Type B pancreatic cell (in vitro differentiated cells): ENCODE measurements around the gene ATP5ME. TPM values are rescaled to one million over a fixed set of nuclear protein-coding genes. Genes with fewer than 3 reads are reported as not detected.

Experiments used
- DNase-seq: peaks from one replicate; pipeline ENCODE4 v3.0.0; 2021; ENCODE audit warnings: mixed read lengths; ENCODE audit not compliant: unreplicated experiment; ENCODE audit errors: extremely low spot score
- H3K27ac Mint-ChIP-seq: 2 replicates; pipeline ENCODE4 v1.8.0; 2021; ENCODE audit warnings: mild to moderate bottlenecking, mixed read lengths
- H3K27me3 Mint-ChIP-seq: 2 replicates; pipeline ENCODE4 v1.8.0; 2021; ENCODE audit warnings: mixed read lengths
- H3K36me3 Mint-ChIP-seq: 2 replicates; pipeline ENCODE4 v1.8.0; 2021; ENCODE audit warnings: mixed read lengths
- H3K4me1 Mint-ChIP-seq: one replicate; pipeline ENCODE4 v1.8.0; 2021; ENCODE audit warnings: mixed read lengths; ENCODE audit not compliant: unreplicated experiment
- H3K4me3 Mint-ChIP-seq: 2 replicates; pipeline ENCODE4 v1.8.0; 2021; ENCODE audit warnings: mild to moderate bottlenecking, mixed read lengths
- H3K9me3 Mint-ChIP-seq: 2 replicates; pipeline ENCODE4 v1.8.0; 2021; ENCODE audit warnings: mixed read lengths
- CTCF ChIP-seq: fragments of 200-600 bp; sonication (generic); conservative IDR thresholded peaks from 2 replicates; pipeline ENCODE4 v1.5.0; 2021; ENCODE audit warnings: antibody characterized with exemption, mild to moderate bottlenecking
- total RNA-seq: library from RNA; stranded (reverse); gene quantifications from 2 replicates; pipeline ENCODE4 v1.2.1, GENCODE V29; 2021; ENCODE audit warnings: low replicate concordance

The ATP5ME gene
- total RNA-seq, 1 donor from 2014 or later = 285 TPM

- Mint-ChIP-seq H3K4me1 (no peaks in the 10 kb centered on the region), H3K36me3 (no peaks in the 10 kb centered on the region), H3K27me3 (no peaks in the 10 kb centered on the region), H3K27ac (no peak overlapping the region), H3K9me3 (no peaks in the 10 kb centered on the region), H3K4me3 (peak overlapping the region; percentile 11)
- no peak for DNase-seq
- no peak for TF ChIP-seq CTCF
Measured at GRCh38 chr4:664713-665231, 9.3 kb downstream of the ATP5ME start.

GRCh38 chr4:663438-664428 lies 10.3 kb downstream of the ATP5ME start:
- Mint-ChIP-seq H3K9me3 (no peaks in the 10 kb centered on the region), H3K27ac (no peak overlapping the region), H3K27me3 (no peaks in the 10 kb centered on the region), H3K4me1 (no peaks in the 10 kb centered on the region), H3K36me3 (no peaks in the 10 kb centered on the region), H3K4me3 (peak overlapping the region; percentile 74)
- no peak for DNase-seq
- TF ChIP-seq CTCF = no peak

- no peaks in the 10 kb centered on the region for H3K4me1 Mint-ChIP-seq
- no peak for TF ChIP-seq CTCF
- no peaks in the 10 kb centered on the region for H3K36me3 Mint-ChIP-seq
- H3K27me3 Mint-ChIP-seq = no peaks in the 10 kb centered on the region
- no peak for DNase-seq
- H3K9me3 Mint-ChIP-seq = no peaks in the 10 kb centered on the region
- H3K4me3 Mint-ChIP-seq = peak overlapping the region; percentile 63
- no peak overlapping the region for H3K27ac Mint-ChIP-seq
Measured at GRCh38 chr4:663046-663437, 11.0 kb downstream of the ATP5ME start.

- no peak overlapping the region for H3K27ac Mint-ChIP-seq
- no peak overlapping the region for H3K4me3 Mint-ChIP-seq
- DNase-seq = no peak
- no peak for TF ChIP-seq CTCF
- H3K4me1 Mint-ChIP-seq = no peaks in the 10 kb centered on the region
- no peaks in the 10 kb centered on the region for H3K27me3 Mint-ChIP-seq
- H3K36me3 Mint-ChIP-seq = no peaks in the 10 kb centered on the region
- H3K9me3 Mint-ChIP-seq = no peaks in the 10 kb centered on the region
Measured at GRCh38 chr4:661881-662761, 12.0 kb downstream of the ATP5ME start.

- no peaks in the 10 kb centered on the region for H3K36me3 Mint-ChIP-seq
- H3K27ac Mint-ChIP-seq = no peak overlapping the region
- H3K27me3 Mint-ChIP-seq = no peaks in the 10 kb centered on the region
- H3K9me3 Mint-ChIP-seq = no peaks in the 10 kb centered on the region
- H3K4me3 Mint-ChIP-seq = no peak overlapping the region
- TF ChIP-seq CTCF = no peak
- no peaks in the 10 kb centered on the region for H3K4me1 Mint-ChIP-seq
- no peak for DNase-seq
Measured at GRCh38 chr4:661231-661630, 12.8 kb downstream of the ATP5ME start.
